ENCODE data around the gene ELK3.

ELK3 gene

GRCh38 chr12:96166765-96167164 is 27.4 kb upstream of the ELK3 start:
- Histone ChIP-seq H3K27ac (ENCODE audit: low read length) (no peak overlapping the region), H3K4me3 (ENCODE audit: low read length in 2 of 2) (no peak overlapping the region), H3K9me3 (ENCODE audit: control insufficient read depth in 2 of 2, low read length in 2 of 2) (no peaks in the 10 kb centered on the region), H3K27me3 (ENCODE audit: control insufficient read depth in 1 of 2, insufficient read depth in 2 of 2, low read length in 2 of 2) (no peaks in the 10 kb centered on the region), H3K36me3 (ENCODE audit: control insufficient read depth in 2 of 2, insufficient read depth in 2 of 2, low read length in 2 of 2) (no peaks in the 10 kb centered on the region), H3K9ac (ENCODE audit: low read length in 2 of 2) (no peak overlapping the region), H3K4me1 (ENCODE audit: control insufficient read depth, insufficient read depth, low read length) (no peaks in the 10 kb centered on the region)

- H3K9me3 ChIP-seq (ENCODE audit: control insufficient read depth in 2 of 2, low read length in 2 of 2) = no peaks in the 10 kb centered on the region
- H3K27ac ChIP-seq (ENCODE audit: low read length) = no peak overlapping the region
- H3K27me3 ChIP-seq (ENCODE audit: control insufficient read depth in 1 of 2, insufficient read depth in 2 of 2, low read length in 2 of 2) = no peaks in the 10 kb centered on the region
- no peaks in the 10 kb centered on the region for H3K36me3 ChIP-seq (ENCODE audit: control insufficient read depth in 2 of 2, insufficient read depth in 2 of 2, low read length in 2 of 2)
- no peaks in the 10 kb centered on the region for H3K4me1 ChIP-seq (ENCODE audit: control insufficient read depth, insufficient read depth, low read length)
- no peak overlapping the region for H3K4me3 ChIP-seq (ENCODE audit: low read length in 2 of 2)
- H3K9ac ChIP-seq (ENCODE audit: low read length in 2 of 2) = no peak overlapping the region
Measured at GRCh38 chr12:96167492-96167891, 26.7 kb upstream of the ELK3 start.

DNA sequence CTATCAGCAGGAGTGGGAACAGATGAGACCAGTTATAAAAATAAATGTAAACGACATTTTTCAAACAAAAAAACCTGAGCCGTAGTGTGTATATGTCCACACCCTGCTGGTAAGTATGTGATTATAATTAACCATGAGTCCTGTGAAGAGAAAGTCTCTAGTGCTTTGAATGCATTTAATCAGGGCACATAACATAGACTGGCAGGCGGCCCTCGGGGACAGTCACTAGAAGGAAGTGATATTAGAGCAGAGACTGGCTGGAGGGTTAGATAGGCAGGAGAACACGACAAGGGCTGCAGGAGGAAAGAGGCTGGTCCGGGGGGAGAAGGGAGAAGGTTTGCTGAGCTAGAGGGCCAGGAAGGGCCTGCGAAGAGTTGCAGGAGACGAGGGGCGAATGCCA is 23.8 kb upstream of the ELK3 start:
- no peaks in the 10 kb centered on the region for H3K4me1 ChIP-seq (ENCODE audit: control insufficient read depth, insufficient read depth, low read length)
- no peaks in the 10 kb centered on the region for H3K27me3 ChIP-seq (ENCODE audit: control insufficient read depth in 1 of 2, insufficient read depth in 2 of 2, low read length in 2 of 2)
- no peaks in the 10 kb centered on the region for H3K36me3 ChIP-seq (ENCODE audit: control insufficient read depth in 2 of 2, insufficient read depth in 2 of 2, low read length in 2 of 2)
- H3K9me3 ChIP-seq (ENCODE audit: control insufficient read depth in 2 of 2, low read length in 2 of 2) = peaks cover 0 to 3% of the 10 kb centered on the region in 2 donors
- no peak overlapping the region for H3K27ac ChIP-seq (ENCODE audit: low read length)
- H3K9ac ChIP-seq (ENCODE audit: low read length in 2 of 2) = no peak overlapping the region
- H3K4me3 ChIP-seq (ENCODE audit: low read length in 2 of 2) = no peak overlapping the region

GRCh38 chr12:96170762-96171161 is 23.4 kb upstream of the ELK3 start:
- H3K9me3 ChIP-seq (ENCODE audit: control insufficient read depth in 2 of 2, low read length in 2 of 2) = peaks cover 0 to 3% of the 10 kb centered on the region in 2 donors
- no peak overlapping the region for H3K27ac ChIP-seq (ENCODE audit: low read length)
- no peaks in the 10 kb centered on the region for H3K36me3 ChIP-seq (ENCODE audit: control insufficient read depth in 2 of 2, insufficient read depth in 2 of 2, low read length in 2 of 2)
- H3K4me3 ChIP-seq (ENCODE audit: low read length in 2 of 2) = no peak overlapping the region
- no peaks in the 10 kb centered on the region for H3K27me3 ChIP-seq (ENCODE audit: control insufficient read depth in 1 of 2, insufficient read depth in 2 of 2, low read length in 2 of 2)
- no peak overlapping the region for H3K9ac ChIP-seq (ENCODE audit: low read length in 2 of 2)
- H3K4me1 ChIP-seq (ENCODE audit: control insufficient read depth, insufficient read depth, low read length) = no peaks in the 10 kb centered on the region

DNA sequence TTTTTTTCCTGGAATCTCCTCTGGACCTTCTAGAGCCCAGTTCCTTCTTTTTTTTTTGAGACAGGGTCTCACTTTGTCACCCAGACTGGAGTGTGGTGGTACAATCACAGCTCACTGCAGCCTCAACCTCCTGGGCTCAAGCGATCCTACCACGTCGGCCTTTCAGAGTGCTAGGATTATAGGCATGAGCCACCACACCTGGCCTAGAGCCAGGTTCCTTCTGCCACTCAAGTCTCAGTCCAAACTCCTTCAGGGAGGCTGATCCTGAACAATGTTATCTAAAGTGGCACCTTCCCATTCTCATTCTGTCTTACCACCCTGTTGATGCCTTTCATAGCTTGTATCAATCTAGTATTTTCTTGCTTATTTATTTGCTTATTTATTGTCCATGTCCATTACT is 22.3 kb upstream of the ELK3 start:
- H3K9ac ChIP-seq (ENCODE audit: low read length in 2 of 2) = no peak overlapping the region
- H3K4me1 ChIP-seq (ENCODE audit: control insufficient read depth, insufficient read depth, low read length) = no peaks in the 10 kb centered on the region
- H3K4me3 ChIP-seq (ENCODE audit: low read length in 2 of 2) = no peak overlapping the region
- H3K9me3 ChIP-seq (ENCODE audit: control insufficient read depth in 2 of 2, low read length in 2 of 2) = peaks cover 4 to 6% of the 10 kb centered on the region in 2 donors
- no peaks in the 10 kb centered on the region for H3K27me3 ChIP-seq (ENCODE audit: control insufficient read depth in 1 of 2, insufficient read depth in 2 of 2, low read length in 2 of 2)
- H3K36me3 ChIP-seq (ENCODE audit: control insufficient read depth in 2 of 2, insufficient read depth in 2 of 2, low read length in 2 of 2) = no peaks in the 10 kb centered on the region
- no peak overlapping the region for H3K27ac ChIP-seq (ENCODE audit: low read length)

DNA sequence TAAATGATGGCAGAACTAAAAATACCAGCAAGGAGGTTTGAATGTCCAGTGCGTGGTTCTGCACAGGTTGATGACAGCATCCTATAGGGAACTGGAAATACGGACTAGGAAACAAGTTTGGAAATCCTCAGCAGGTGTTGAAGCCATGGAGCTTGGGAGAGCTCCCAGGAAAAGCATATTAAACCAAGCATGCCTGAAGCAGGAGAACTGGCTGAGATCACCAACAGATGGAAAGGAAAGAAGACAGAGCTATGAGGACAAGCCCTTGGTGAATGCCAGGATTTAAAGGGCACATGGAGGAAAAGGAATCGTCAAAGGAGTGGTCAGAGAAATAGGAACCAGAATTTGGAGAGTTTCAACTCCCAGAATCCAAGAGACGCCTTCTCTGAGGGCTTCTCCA is 21.2 kb upstream of the ELK3 start:
- H3K27ac ChIP-seq (ENCODE audit: low read length) = no peak overlapping the region
- no peaks in the 10 kb centered on the region for H3K36me3 ChIP-seq (ENCODE audit: control insufficient read depth in 2 of 2, insufficient read depth in 2 of 2, low read length in 2 of 2)
- no peak overlapping the region for H3K4me3 ChIP-seq (ENCODE audit: low read length in 2 of 2)
- no peak overlapping the region for H3K9ac ChIP-seq (ENCODE audit: low read length in 2 of 2)
- H3K9me3 ChIP-seq (ENCODE audit: control insufficient read depth in 2 of 2, low read length in 2 of 2) = peaks cover 4 to 6% of the 10 kb centered on the region in 2 donors
- H3K27me3 ChIP-seq (ENCODE audit: control insufficient read depth in 1 of 2, insufficient read depth in 2 of 2, low read length in 2 of 2) = no peaks in the 10 kb centered on the region
- no peaks in the 10 kb centered on the region for H3K4me1 ChIP-seq (ENCODE audit: control insufficient read depth, insufficient read depth, low read length)

DNA sequence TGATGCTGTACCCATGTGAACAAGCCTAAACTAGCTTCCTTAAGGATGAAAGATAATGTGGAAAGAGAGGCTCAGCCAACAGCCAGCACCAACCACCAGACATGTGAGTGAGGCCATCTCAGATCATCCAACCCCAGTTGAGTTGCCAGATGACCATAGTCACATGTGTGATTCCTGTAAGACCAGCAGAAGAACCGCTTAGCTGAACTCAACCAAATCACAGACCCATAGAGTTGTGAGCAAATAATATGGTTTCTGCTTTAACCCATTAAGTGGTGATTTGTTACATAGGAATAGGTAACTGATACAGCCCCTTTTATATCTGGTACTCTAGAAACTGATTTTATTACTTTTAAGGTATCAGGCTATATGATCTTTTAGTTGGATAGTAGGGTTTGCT is 17.6 kb upstream of the ELK3 start:
- Histone ChIP-seq H3K9ac (ENCODE audit: low read length in 2 of 2) (no peak overlapping the region), H3K27me3 (ENCODE audit: control insufficient read depth in 1 of 2, insufficient read depth in 2 of 2, low read length in 2 of 2) (no peaks in the 10 kb centered on the region), H3K4me1 (ENCODE audit: control insufficient read depth, insufficient read depth, low read length) (no peaks in the 10 kb centered on the region), H3K4me3 (ENCODE audit: low read length in 2 of 2) (no peak overlapping the region), H3K9me3 (ENCODE audit: control insufficient read depth in 2 of 2, low read length in 2 of 2) (peaks cover 4 to 6% of the 10 kb centered on the region in 2 donors), H3K36me3 (ENCODE audit: control insufficient read depth in 2 of 2, insufficient read depth in 2 of 2, low read length in 2 of 2) (no peaks in the 10 kb centered on the region), H3K27ac (ENCODE audit: low read length) (no peak overlapping the region)

GRCh38 chr12:96177013-96177412 is 17.2 kb upstream of the ELK3 start:
- peaks cover 4 to 6% of the 10 kb centered on the region in 2 donors for H3K9me3 ChIP-seq (ENCODE audit: control insufficient read depth in 2 of 2, low read length in 2 of 2)
- H3K4me1 ChIP-seq (ENCODE audit: control insufficient read depth, insufficient read depth, low read length) = no peaks in the 10 kb centered on the region
- H3K36me3 ChIP-seq (ENCODE audit: control insufficient read depth in 2 of 2, insufficient read depth in 2 of 2, low read length in 2 of 2) = no peaks in the 10 kb centered on the region
- no peaks in the 10 kb centered on the region for H3K27me3 ChIP-seq (ENCODE audit: control insufficient read depth in 1 of 2, insufficient read depth in 2 of 2, low read length in 2 of 2)
- no peak overlapping the region for H3K9ac ChIP-seq (ENCODE audit: low read length in 2 of 2)
- no peak overlapping the region for H3K27ac ChIP-seq (ENCODE audit: low read length)
- no peak overlapping the region for H3K4me3 ChIP-seq (ENCODE audit: low read length in 2 of 2)

GRCh38 chr12:96183734-96184370 is 10.3 kb upstream of the ELK3 start:
- Histone ChIP-seq H3K9ac (ENCODE audit: low read length in 2 of 2) (no peak overlapping the region), H3K4me3 (ENCODE audit: low read length in 2 of 2) (no peak overlapping the region), H3K4me1 (ENCODE audit: control insufficient read depth, insufficient read depth, low read length) (no peaks in the 10 kb centered on the region), H3K36me3 (ENCODE audit: control insufficient read depth in 2 of 2, insufficient read depth in 2 of 2, low read length in 2 of 2) (no peaks in the 10 kb centered on the region), H3K27me3 (ENCODE audit: control insufficient read depth in 1 of 2, insufficient read depth in 2 of 2, low read length in 2 of 2) (no peaks in the 10 kb centered on the region), H3K9me3 (ENCODE audit: control insufficient read depth in 2 of 2, low read length in 2 of 2) (no peaks in the 10 kb centered on the region), H3K27ac (ENCODE audit: low read length) (no peak overlapping the region)

DNA sequence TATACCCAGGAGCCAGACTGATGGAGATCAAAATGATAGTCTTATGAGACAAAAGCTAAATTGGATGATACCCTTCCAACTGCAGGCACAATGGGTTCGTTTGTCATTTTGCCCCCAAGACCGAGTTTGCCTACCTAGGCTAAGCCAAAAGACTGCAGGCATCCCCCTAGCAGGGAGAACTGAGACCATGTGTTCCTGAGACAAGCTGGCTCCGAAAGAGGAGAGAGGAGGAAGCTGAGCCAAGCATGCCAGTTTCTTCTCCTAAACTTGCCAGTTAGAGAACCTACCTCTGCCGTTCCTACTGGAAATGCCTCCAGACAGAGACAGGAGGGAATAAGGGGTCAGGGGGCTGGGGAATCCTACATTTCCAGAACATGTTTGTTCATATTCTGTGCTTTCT is 8.3 kb upstream of the ELK3 start:
- Histone ChIP-seq H3K27me3 (ENCODE audit: control insufficient read depth in 1 of 2, insufficient read depth in 2 of 2, low read length in 2 of 2) (no peaks in the 10 kb centered on the region), H3K27ac (ENCODE audit: low read length) (no peak overlapping the region), H3K9ac (ENCODE audit: low read length in 2 of 2) (no peak overlapping the region), H3K4me3 (ENCODE audit: low read length in 2 of 2) (no peak overlapping the region), H3K9me3 (ENCODE audit: control insufficient read depth in 2 of 2, low read length in 2 of 2) (no peaks in the 10 kb centered on the region), H3K36me3 (ENCODE audit: control insufficient read depth in 2 of 2, insufficient read depth in 2 of 2, low read length in 2 of 2) (no peaks in the 10 kb centered on the region), H3K4me1 (ENCODE audit: control insufficient read depth, insufficient read depth, low read length) (no peaks in the 10 kb centered on the region)

DNA sequence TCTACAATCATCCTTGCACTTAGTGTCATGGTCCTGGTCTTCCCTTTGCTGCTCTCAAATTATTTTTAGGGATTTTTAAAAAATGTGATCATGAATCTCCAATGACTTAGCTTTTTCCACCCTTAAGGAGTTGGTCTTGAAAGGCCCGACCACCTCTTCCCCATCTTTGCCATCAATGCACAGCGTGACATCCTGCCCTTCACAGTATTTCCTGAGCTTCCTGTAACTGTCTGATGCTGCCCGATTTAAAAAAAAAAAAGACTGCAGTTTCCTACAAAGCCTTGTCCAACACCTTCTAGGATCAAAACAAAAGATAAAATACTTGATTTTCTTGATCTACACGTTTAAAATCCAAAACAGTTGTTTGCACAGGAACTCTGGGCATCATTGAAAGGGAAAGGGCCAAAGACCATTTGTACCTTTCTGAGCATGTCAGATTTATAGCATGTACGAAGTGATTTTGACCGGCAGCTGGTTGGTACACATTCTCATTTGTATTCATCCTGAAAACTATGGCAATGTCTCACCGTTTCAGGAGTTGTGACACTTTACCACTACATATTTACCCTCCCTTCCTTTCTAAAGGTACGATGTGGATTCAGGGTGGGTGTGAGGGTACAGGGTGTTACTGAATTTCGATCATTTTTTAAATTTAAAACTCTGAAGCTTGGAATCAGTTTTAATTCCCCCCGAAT is 7.4 kb upstream of the ELK3 start:
- H3K36me3 ChIP-seq (ENCODE audit: control insufficient read depth in 2 of 2, insufficient read depth in 2 of 2, low read length in 2 of 2) = no peaks in the 10 kb centered on the region
- no peak overlapping the region for H3K4me3 ChIP-seq (ENCODE audit: low read length in 2 of 2)
- no peaks in the 10 kb centered on the region for H3K27me3 ChIP-seq (ENCODE audit: control insufficient read depth in 1 of 2, insufficient read depth in 2 of 2, low read length in 2 of 2)
- no peak overlapping the region for H3K9ac ChIP-seq (ENCODE audit: low read length in 2 of 2)
- H3K27ac ChIP-seq (ENCODE audit: low read length) = no peak overlapping the region
- no peaks in the 10 kb centered on the region for H3K4me1 ChIP-seq (ENCODE audit: control insufficient read depth, insufficient read depth, low read length)
- H3K9me3 ChIP-seq (ENCODE audit: control insufficient read depth in 2 of 2, low read length in 2 of 2) = no peaks in the 10 kb centered on the region

Data from stomach smooth muscle (tissue), 2 donors.